ENCODE results near the gene MXRA7.
"Not testable (repeated sequence)": the region's sequence is repeated elsewhere in the genome, so short reads cannot be mapped to it uniquely, and the experiment has no call there.

DNA sequence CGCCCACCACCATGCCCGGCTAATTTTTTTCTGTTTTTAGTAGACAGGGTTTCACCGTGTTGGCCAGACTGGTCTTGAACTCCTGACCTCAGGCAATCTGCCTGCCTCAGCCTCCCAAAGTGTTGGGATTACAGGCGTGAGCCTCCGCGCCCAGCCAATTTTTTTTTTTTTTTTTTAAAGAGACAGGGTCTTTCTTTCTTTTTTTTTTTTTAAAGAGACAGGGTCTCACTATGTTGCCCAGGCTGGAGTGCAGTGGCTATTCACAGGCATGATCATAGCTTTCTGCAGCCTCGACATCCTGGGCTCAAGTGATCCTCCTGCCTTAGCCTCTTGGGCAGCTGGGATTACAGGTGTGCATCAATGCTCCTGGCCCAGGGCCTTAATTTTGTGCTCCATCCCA is 1.6 kb upstream of the MXRA7 start:
- TF ChIP-seq ZNF639 (tag by site-specific recombination; IDR thresholded peaks at IDR 0.05); ZIC2 (tag by site-specific recombination; IDR thresholded peaks at IDR 0.05); HOXD13 (CRISPR knock-in tag; IDR thresholded peaks at IDR 0.05; ENCODE audit: borderline replicate concordance); PRDM10 (tag by site-specific recombination; IDR thresholded peaks at IDR 0.05); ZNF449 (tag by site-specific recombination; IDR thresholded peaks at IDR 0.05); ZNF792 (tag by site-specific recombination; IDR thresholded peaks at IDR 0.05); KLF1 (tag by site-specific recombination; IDR thresholded peaks at IDR 0.05); SETDB1 (IDR thresholded peaks at IDR 0.05; ENCODE audit: insufficient read length, low read length); ZEB2 (tag by site-specific recombination; IDR thresholded peaks at IDR 0.05); ZNF354C (tag by site-specific recombination; IDR thresholded peaks at IDR 0.05; ENCODE audit: borderline replicate concordance, low read depth); TCF7L2 (IDR thresholded peaks at IDR 0.05; ENCODE audit: borderline replicate concordance, low read depth, low read length): not testable (repeated sequence)
- TF ChIP-seq, protein P1, sequence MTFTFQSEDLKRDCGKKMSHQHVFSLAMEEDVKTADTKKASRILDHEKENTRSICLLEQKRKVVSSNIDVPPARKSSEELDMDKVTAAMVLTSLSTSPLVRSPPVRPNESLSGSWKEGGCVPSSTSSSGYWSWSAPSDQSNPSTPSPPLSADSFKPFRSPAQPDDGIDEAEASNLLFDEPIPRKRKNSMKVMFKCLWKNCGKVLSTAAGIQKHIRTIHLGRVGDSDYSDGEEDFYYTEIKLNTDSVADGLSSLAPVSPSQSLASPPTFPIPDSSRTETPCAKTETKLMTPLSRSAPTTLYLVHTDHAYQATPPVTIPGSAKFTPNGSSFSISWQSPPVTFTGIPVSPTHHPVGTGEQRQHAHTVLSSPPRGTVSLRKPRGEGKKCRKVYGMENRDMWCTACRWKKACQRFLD (tag by site-specific recombination; IDR thresholded peaks at IDR 0.05): not testable (repeated sequence)
- TF ChIP-seq, protein P2, sequence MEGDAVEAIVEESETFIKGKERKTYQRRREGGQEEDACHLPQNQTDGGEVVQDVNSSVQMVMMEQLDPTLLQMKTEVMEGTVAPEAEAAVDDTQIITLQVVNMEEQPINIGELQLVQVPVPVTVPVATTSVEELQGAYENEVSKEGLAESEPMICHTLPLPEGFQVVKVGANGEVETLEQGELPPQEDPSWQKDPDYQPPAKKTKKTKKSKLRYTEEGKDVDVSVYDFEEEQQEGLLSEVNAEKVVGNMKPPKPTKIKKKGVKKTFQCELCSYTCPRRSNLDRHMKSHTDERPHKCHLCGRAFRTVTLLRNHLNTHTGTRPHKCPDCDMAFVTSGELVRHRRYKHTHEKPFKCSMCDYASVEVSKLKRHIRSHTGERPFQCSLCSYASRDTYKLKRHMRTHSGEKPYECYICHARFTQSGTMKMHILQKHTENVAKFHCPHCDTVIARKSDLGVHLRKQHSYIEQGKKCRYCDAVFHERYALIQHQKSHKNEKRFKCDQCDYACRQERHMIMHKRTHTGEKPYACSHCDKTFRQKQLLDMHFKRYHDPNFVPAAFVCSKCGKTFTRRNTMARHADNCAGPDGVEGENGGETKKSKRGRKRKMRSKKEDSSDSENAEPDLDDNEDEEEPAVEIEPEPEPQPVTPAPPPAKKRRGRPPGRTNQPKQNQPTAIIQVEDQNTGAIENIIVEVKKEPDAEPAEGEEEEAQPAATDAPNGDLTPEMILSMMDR (tag by site-specific recombination; IDR thresholded peaks at IDR 0.05): not testable (repeated sequence)
- TF ChIP-seq, protein P3, sequence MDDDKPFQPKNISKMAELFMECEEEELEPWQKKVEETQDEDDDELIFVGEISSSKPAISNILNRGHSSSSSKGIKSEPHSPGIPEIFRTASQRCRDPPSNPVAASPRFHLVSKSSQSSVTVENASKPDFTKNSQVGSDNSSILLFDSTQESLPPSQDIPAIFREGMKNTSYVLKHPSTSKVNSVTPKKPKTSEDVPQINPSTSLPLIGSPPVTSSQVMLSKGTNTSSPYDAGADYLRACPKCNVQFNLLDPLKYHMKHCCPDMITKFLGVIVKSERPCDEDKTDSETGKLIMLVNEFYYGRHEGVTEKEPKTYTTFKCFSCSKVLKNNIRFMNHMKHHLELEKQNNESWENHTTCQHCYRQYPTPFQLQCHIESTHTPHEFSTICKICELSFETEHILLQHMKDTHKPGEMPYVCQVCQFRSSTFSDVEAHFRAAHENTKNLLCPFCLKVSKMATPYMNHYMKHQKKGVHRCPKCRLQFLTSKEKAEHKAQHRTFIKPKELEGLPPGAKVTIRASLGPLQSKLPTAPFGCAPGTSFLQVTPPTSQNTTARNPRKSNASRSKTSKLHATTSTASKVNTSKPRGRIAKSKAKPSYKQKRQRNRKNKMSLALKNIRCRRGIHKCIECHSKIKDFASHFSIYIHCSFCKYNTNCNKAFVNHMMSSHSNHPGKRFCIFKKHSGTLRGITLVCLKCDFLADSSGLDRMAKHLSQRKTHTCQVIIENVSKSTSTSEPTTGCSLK (tag by site-specific recombination; IDR thresholded peaks at IDR 0.05): not testable (repeated sequence)

Data from HEK293 (cell line).